HepG2 (cell line): Measurements from ENCODE around the gene CES3. TPM values are rescaled to one million over a fixed set of nuclear protein-coding genes. Genes with fewer than 3 reads are reported as not detected.
A peak's percentile ranks its signal among the peaks of the same experiment; 100 is the strongest.

Experiments used
- AKAP8 ChIP-seq: sonication (generic); formaldehyde crosslinking; IDR thresholded peaks from 2 replicates; pipeline ENCODE4 v1.5.1; 2020; ENCODE audit warnings: mild to moderate bottlenecking, missing genetic modification reagents
- BORCS8-MEF2B ChIP-seq: sonication (generic); formaldehyde crosslinking; IDR thresholded peaks from 2 replicates; pipeline ENCODE4 v1.8.0; 2022; ENCODE audit warnings: mild to moderate bottlenecking, missing genetic modification reagents
- FOXA1 ChIP-seq, 2 experiments: fragments of 450-650 bp in 1 of 2; sonication (generic) in 1 of 2; formaldehyde crosslinking in 1 of 2; IDR thresholded peaks; 2 replicates each; pipeline versions ENCODE4 v1.4.0 to v1.6.1; 2016 to 2020; ENCODE audit warnings: missing genetic modification reagents in 1 of 2
- FOXK1 ChIP-seq: sonication (generic); formaldehyde crosslinking; IDR thresholded peaks from 2 replicates; pipeline ENCODE4 v1.4.0; 2020; ENCODE audit warnings: low read depth, missing genetic modification reagents, borderline replicate concordance
- HNF4G ChIP-seq, 2 experiments: sonication (generic) in 1 of 2; formaldehyde crosslinking in 1 of 2; IDR thresholded peaks; 2 replicates each; pipeline versions ENCODE4 v1.4.0 to v1.6.1; 2011 to 2020; ENCODE audit warnings: borderline replicate concordance in 2 of 2, low read depth in 2 of 2, mild to moderate bottlenecking in 2 of 2, low read length in 1 of 2, missing genetic modification reagents in 1 of 2, moderate library complexity in 1 of 2
- KIAA2018 ChIP-seq: sonication (generic); formaldehyde crosslinking; IDR thresholded peaks from 2 replicates; pipeline ENCODE4 v1.5.0; 2020; ENCODE audit warnings: mild to moderate bottlenecking, missing genetic modification reagents, borderline replicate concordance
- ONECUT2 ChIP-seq: sonication (generic); formaldehyde crosslinking; IDR thresholded peaks from 2 replicates; pipeline ENCODE4 v1.4.0; 2020; ENCODE audit warnings: missing genetic modification reagents
- RBM39 ChIP-seq: fragments of 200-400 bp; formaldehyde crosslinking; IDR thresholded peaks from one replicate; pipeline ENCODE4 v1.6.1; 2018; ENCODE audit warnings: antibody characterized with exemption, mild to moderate bottlenecking, low read depth, low read length; ENCODE audit not compliant: poor library complexity, severe bottlenecking
- REPIN1 ChIP-seq: sonication (generic); formaldehyde crosslinking; IDR thresholded peaks from 2 replicates; pipeline ENCODE4 v1.8.0; 2022; ENCODE audit warnings: missing genetic modification reagents, low read depth, mild to moderate bottlenecking, borderline replicate concordance
- RXRA ChIP-seq: sonication (generic); formaldehyde crosslinking; IDR thresholded peaks from 2 replicates; pipeline ENCODE4 v1.5.1; 2020; ENCODE audit warnings: missing genetic modification reagents
- STAG1 ChIP-seq: sonication (generic); formaldehyde crosslinking; IDR thresholded peaks from 2 replicates; pipeline ENCODE4 v1.4.0; 2020; ENCODE audit warnings: missing genetic modification reagents
- TSC22D2 ChIP-seq: sonication (generic); formaldehyde crosslinking; IDR thresholded peaks from 2 replicates; pipeline ENCODE4 v1.5.1; 2020; ENCODE audit warnings: missing genetic modification reagents, mild to moderate bottlenecking, borderline replicate concordance
- ZBTB7A ChIP-seq: sonication (generic); formaldehyde crosslinking; IDR thresholded peaks from 2 replicates; pipeline ENCODE4 v1.8.0; 2022; ENCODE audit warnings: mild to moderate bottlenecking, missing genetic modification reagents
- ZNF703 ChIP-seq: sonication (generic); formaldehyde crosslinking; IDR thresholded peaks from 2 replicates; pipeline ENCODE4 v1.5.1; 2020; ENCODE audit warnings: missing genetic modification reagents, mild to moderate bottlenecking, moderate library complexity, borderline replicate concordance
- ZNF777 ChIP-seq: sonication (generic); formaldehyde crosslinking; IDR thresholded peaks from 2 replicates; pipeline ENCODE4 v1.4.0; 2020; ENCODE audit warnings: missing genetic modification reagents
- ZSCAN20 ChIP-seq: sonication (generic); formaldehyde crosslinking; IDR thresholded peaks from 2 replicates; pipeline ENCODE4 v1.4.0; 2020; ENCODE audit warnings: missing genetic modification reagents, mild to moderate bottlenecking, borderline replicate concordance
- polyA plus RNA-seq, 8 experiments: library from polyadenylated mRNA; depleted of rRNA in 3 of 8; stranded (reverse) in 7 of 8; unstranded in 1 of 8; fragments of >200 nt; fragmentation: Illumina TruSeq in 4 of 8; extraction: Trizol in 4 of 8; gene quantifications; 2 replicates each; pipeline versions ENCODE4 v1.2.1 to v1.2.3, GENCODE V29; 2011 to 2016; ENCODE audit warnings: low read depth in 4 of 8, missing spikeins in 1 of 8, mixed read lengths in 1 of 8; ENCODE audit not compliant: insufficient read depth in 1 of 8
- total RNA-seq, 5 experiments: library from RNA; depleted of rRNA; stranded (reverse); fragments of >200 nt; fragmentation: Illumina TruSeq; extraction: Trizol; gene quantifications; 2 replicates each; pipeline ENCODE4 v1.2.3, GENCODE V29; 2016; ENCODE audit warnings: low read depth in 1 of 5
- TF ChIP-seq, protein P1 (sequence below): IDR thresholded peaks from 2 replicates; pipeline ENCODE4 v1.6.1; 2012; ENCODE audit warnings: inconsistent platforms
- TF ChIP-seq, protein P2 (sequence below): sonication (generic); formaldehyde crosslinking; IDR thresholded peaks from 2 replicates; pipeline ENCODE4 v1.5.0; 2020; ENCODE audit warnings: mild to moderate bottlenecking, missing genetic modification reagents, moderate library complexity

Gene CES3
- total and polyA plus RNA-seq, 2 of the 13 experiments (the other 11 are each of a cell fraction or from before 2014, with no cell fraction given): 6.6 to 17.4 TPM

- TF ChIP-seq FOXK1 (CRISPR knock-in tag) (no peak), ZBTB7A (CRISPR knock-in tag) (no peak), RBM39 (peak; percentile 55), FOXA1 (IDR thresholded peaks at IDR 0.05) (no peak), FOXA1 (CRISPR knock-in tag; IDR thresholded peaks at IDR 0.05) (peak; percentile 6; the same call in 1 of the 2 replicates), ZNF703 (CRISPR knock-in tag) (no peak), AKAP8 (CRISPR knock-in tag) (no peak), ONECUT2 (CRISPR knock-in tag) (no peak), STAG1 (CRISPR knock-in tag) (peak; percentile 69), BORCS8-MEF2B (CRISPR knock-in tag) (peak; percentile 41; the same call in 1 of the 2 replicates), ZNF777 (CRISPR knock-in tag) (peak; percentile 100), KIAA2018 (no peak), HNF4G (IDR thresholded peaks at IDR 0.05; ENCODE audit: borderline replicate concordance, low read depth, low read length) (no peak), HNF4G (CRISPR knock-in tag; IDR thresholded peaks at IDR 0.05; ENCODE audit: borderline replicate concordance, low read depth) (0 out of 2 replicates have a peak, but pooled peaks have one; percentile 27), ZSCAN20 (CRISPR knock-in tag) (0 out of 2 replicates have a peak, but pooled peaks have one; percentile 76), RXRA (CRISPR knock-in tag) (0 out of 2 replicates have a peak, but pooled peaks have one; percentile 2), TSC22D2 (no peak), REPIN1 (CRISPR knock-in tag) (no peak)
- TF ChIP-seq, protein P1, sequence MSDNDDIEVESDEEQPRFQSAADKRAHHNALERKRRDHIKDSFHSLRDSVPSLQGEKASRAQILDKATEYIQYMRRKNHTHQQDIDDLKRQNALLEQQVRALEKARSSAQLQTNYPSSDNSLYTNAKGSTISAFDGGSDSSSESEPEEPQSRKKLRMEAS: peak; percentile 43; the same call in 1 of the 2 replicates
- TF ChIP-seq, protein P2, sequence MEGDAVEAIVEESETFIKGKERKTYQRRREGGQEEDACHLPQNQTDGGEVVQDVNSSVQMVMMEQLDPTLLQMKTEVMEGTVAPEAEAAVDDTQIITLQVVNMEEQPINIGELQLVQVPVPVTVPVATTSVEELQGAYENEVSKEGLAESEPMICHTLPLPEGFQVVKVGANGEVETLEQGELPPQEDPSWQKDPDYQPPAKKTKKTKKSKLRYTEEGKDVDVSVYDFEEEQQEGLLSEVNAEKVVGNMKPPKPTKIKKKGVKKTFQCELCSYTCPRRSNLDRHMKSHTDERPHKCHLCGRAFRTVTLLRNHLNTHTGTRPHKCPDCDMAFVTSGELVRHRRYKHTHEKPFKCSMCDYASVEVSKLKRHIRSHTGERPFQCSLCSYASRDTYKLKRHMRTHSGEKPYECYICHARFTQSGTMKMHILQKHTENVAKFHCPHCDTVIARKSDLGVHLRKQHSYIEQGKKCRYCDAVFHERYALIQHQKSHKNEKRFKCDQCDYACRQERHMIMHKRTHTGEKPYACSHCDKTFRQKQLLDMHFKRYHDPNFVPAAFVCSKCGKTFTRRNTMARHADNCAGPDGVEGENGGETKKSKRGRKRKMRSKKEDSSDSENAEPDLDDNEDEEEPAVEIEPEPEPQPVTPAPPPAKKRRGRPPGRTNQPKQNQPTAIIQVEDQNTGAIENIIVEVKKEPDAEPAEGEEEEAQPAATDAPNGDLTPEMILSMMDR (CRISPR knock-in tag): peak; percentile 77
Measured at GRCh38 chr16:66924527-66925321, 36.3 kb upstream of the CES3 start (continued).
